Thoracic aorta endothelial cell (primary cell): ENCODE data around the gene TRMT44. TPM values are rescaled to one million over a fixed set of nuclear protein-coding genes. Genes with fewer than 3 reads are reported as not detected.

ENCODE experiments used
- small RNA-seq: library from RNA; depleted of rRNA; stranded (forward); fragments of <200 nt; gene quantifications from one replicate; pipeline ENCODE3, GENCODE V24; 2012
- total RNA-seq: library from RNA; depleted of rRNA; stranded (reverse); fragments of >200 nt; gene quantifications from 2 replicates; pipeline ENCODE4 v1.2.3, GENCODE V29; 2012

The TRMT44 gene
- total RNA-seq = 18.1 and 20.5 TPM in 2 replicates

GRCh38 chr4:8440492-8441311 lies at the start of gene TRMT44, which contains the start of gene ACOX3:
Gene TRMT44, plus strand, starts transcription at chr4:8440777. Its CDS starts 46 bp downstream, at chr4:8440823.
Gene ACOX3, minus strand, starts transcription at chr4:8440723. Its CDS starts 24,202 bp downstream, at chr4:8416521.

Small RNA genes lying within 50 kb of the gene (small RNA-seq; reads per million reads assigned to genes)
- gene RNA5SP152 = not detected

Other genes with a start within 250 kb of the TRMT44 start
- 124 and 155 TPM in 2 replicates for gene SH3TC1, start 241.5 kb upstream of the TRMT44 start, total RNA-seq
- 1.9 and 3.9 TPM in 2 replicates for gene HTRA3, start 171.0 kb upstream of the TRMT44 start, total RNA-seq
- 26.5 and 35.4 TPM in 2 replicates for gene ACOX3, start 54 bp upstream of the TRMT44 start, total RNA-seq
- not detected in 2 replicates for gene GPR78, start 139.6 kb downstream of the TRMT44 start, total RNA-seq
- not detected in 2 replicates for gene CPZ, start 152.0 kb downstream of the TRMT44 start, total RNA-seq